K562 (cell line): ENCODE measurements around the gene PRDM16.

Experiments
- FOXK1 ChIP-seq: sonication (generic); formaldehyde crosslinking; IDR thresholded peaks from 2 replicates; pipeline ENCODE4 v1.8.0; 2022; ENCODE audit warnings: missing genetic modification reagents, mild to moderate bottlenecking, borderline replicate concordance
- GTF2F1 ChIP-seq: IDR thresholded peaks from 2 replicates; pipeline ENCODE4 v1.6.1; 2011; ENCODE audit warnings: low read depth, low read length, improper control_type of control experiment
- MTA3 ChIP-seq: fragments of 450-650 bp; formaldehyde crosslinking; IDR thresholded peaks from 2 replicates; pipeline ENCODE4 v1.6.1; 2017; ENCODE audit warnings: mild to moderate bottlenecking, borderline replicate concordance
- POLR2AphosphoS5 ChIP-seq: IDR thresholded peaks from 2 replicates; pipeline ENCODE4 v1.6.1; 2011; ENCODE audit warnings: mild to moderate bottlenecking, low read depth, low read length, moderate library complexity; ENCODE audit not compliant: control insufficient read depth, insufficient read depth
- SIN3A ChIP-seq, 2 experiments: fragments of 150-350 bp in 1 of 2; IDR thresholded peaks; 2 replicates each; pipeline ENCODE4 v1.6.1; 2011 to 2016; ENCODE audit warnings: borderline replicate concordance in 2 of 2, low read depth in 2 of 2, low read length in 2 of 2, mild to moderate bottlenecking in 2 of 2, moderate library complexity in 2 of 2; ENCODE audit not compliant: control insufficient read depth in 1 of 2
- ZBTB34 ChIP-seq: fragments of 250-450 bp; sonication (Bioruptor Pico); IDR thresholded peaks from 2 replicates; pipeline ENCODE4 v1.8.0; 2021; ENCODE audit warnings: mild to moderate bottlenecking, moderate library complexity
- TF ChIP-seq, protein P1 (sequence below): sonication (generic); formaldehyde crosslinking; IDR thresholded peaks from 2 replicates; pipeline ENCODE4 v1.9.0; 2022; ENCODE audit warnings: mild to moderate bottlenecking, missing genetic modification reagents

DNA sequence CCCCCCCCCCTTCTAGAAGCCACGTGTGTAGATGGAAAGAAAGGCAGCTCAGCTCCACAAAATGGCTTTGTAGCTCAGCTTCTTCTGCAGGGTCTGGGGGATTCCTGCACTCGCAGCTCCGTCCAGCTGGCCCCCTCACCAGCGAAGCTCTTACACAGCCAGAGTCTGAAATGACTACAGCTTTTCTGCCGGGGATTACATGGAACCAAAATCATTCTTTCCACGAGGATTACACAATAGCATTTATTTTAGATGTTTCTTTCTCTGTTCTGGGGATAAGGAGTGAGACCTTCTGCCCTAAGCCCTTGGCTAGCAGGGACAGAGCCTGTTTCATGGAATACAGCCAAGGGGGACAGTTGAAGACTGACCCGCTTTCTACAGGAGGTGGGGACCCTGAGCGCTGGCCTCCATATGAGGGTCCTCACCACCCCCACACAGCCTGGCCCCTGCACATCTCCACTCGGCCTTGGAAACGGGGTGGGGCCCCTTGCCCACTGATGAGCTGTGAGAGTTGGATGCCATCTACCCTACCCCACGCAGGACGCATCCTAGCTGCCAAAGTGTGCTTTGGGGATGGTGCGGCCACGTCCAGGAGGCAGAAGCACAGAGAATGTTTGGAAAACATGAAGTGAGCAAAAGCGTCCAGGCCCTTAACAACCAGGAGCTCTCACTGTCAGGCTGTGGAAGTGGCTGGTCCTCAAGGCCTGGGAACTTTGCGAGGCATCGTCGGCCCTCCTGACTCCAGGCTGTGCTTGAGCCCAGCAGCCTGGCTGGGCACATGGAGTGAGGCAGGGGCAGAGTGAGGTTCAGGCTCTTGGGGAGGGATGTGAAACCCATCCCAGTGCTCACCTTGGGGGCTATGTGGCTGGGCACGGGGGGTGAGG lies 33.2 kb upstream of the PRDM16 start:
- TF ChIP-seq ZBTB34 (CRISPR knock-in tag): no peak
- TF ChIP-seq FOXK1 (CRISPR knock-in tag): no peak
- no peak for TF ChIP-seq SIN3A (IDR thresholded peaks at IDR 0.05; ENCODE audit: borderline replicate concordance in 2 of 2, control insufficient read depth in 1 of 2, low read depth in 2 of 2, low read length in 2 of 2)
- TF ChIP-seq MTA3: no peak
- no peak for TF ChIP-seq GTF2F1
- no peak for TF ChIP-seq POLR2AphosphoS5
- TF ChIP-seq, protein P1, sequence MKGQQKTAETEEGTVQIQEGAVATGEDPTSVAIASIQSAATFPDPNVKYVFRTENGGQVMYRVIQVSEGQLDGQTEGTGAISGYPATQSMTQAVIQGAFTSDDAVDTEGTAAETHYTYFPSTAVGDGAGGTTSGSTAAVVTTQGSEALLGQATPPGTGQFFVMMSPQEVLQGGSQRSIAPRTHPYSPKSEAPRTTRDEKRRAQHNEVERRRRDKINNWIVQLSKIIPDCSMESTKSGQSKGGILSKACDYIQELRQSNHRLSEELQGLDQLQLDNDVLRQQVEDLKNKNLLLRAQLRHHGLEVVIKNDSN (CRISPR knock-in tag): no peak
